LNCaP clone FGC (cell line): Measurements from ENCODE around the gene GDPD4.

Experiments used
- DNase-seq: peaks from one replicate; pipeline ENCODE4 v3.0.0-alpha.2; 2011; ENCODE audit warnings: low read depth
- H3K4me3 ChIP-seq: 2 replicates; pipeline ENCODE4 v1.5.1; 2011; ENCODE audit warnings: mild to moderate bottlenecking, low read depth, low read length, control low read depth
- TF ChIP-seq, protein P1 (sequence below): IDR thresholded peaks from 2 replicates; pipeline ENCODE4 v1.5.1; 2012; ENCODE audit warnings: mild to moderate bottlenecking; ENCODE audit not compliant: control insufficient read depth, insufficient read depth; ENCODE audit errors: extremely low read depth

GDPD4 gene

DNA sequence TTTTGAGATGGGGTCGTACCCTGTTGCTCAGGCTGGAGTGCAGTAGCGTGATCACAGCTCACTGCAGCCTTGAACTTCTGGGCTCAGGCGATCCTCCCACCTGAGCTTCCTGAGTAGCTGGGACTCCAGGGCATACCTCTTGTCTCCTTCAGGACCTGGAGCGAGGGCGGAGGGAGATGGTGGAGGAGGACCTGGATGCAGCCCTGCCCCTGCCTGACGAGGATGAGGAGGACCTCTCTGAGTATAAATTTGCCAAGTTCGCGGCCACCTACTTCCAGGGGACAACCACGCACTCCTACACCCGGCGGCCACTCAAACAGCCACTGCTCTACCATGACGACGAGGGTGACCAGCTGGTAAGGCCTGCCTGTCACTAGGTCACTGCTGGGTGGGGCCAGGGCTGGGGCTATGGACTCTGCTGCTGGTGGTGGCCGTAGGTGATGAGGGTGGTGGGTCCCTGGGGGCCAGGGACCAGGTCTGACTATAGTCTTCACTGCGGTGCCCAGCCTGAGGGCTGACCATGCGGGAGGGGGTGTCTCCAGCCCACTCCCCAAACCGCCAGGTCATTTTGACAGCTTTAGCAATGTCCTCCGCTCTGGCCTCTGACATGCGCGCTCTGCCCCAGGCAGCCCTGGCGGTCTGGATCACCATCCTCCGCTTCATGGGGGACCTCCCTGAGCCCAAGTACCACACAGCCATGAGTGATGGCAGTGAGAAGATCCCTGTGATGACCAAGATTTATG, 119.5 kb downstream of the GDPD4 start:
- no peak overlapping the region for H3K4me3 ChIP-seq
- TF ChIP-seq, protein P1, sequence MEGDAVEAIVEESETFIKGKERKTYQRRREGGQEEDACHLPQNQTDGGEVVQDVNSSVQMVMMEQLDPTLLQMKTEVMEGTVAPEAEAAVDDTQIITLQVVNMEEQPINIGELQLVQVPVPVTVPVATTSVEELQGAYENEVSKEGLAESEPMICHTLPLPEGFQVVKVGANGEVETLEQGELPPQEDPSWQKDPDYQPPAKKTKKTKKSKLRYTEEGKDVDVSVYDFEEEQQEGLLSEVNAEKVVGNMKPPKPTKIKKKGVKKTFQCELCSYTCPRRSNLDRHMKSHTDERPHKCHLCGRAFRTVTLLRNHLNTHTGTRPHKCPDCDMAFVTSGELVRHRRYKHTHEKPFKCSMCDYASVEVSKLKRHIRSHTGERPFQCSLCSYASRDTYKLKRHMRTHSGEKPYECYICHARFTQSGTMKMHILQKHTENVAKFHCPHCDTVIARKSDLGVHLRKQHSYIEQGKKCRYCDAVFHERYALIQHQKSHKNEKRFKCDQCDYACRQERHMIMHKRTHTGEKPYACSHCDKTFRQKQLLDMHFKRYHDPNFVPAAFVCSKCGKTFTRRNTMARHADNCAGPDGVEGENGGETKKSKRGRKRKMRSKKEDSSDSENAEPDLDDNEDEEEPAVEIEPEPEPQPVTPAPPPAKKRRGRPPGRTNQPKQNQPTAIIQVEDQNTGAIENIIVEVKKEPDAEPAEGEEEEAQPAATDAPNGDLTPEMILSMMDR = no peak
- DNase-seq = no peak

DNA sequence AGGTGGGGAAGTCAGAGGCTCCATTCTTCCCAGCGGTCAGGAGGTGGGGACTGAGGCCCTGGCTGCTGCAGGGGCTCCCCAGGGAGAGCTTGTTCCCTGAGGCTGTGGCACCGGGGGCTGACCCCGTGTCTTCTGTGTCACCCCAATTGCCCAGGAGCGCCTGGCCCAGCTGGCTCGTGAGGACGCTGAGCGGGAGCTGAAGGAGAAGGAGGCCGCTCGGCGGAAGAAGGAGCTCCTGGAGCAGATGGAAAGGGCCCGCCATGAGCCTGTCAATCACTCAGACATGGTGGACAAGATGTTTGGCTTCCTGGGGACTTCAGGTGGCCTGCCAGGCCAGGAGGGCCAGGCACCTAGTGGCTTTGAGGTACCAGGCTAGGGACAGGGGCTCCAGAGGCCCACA, 120.3 kb downstream of the GDPD4 start:
- no peak overlapping the region for H3K4me3 ChIP-seq
- TF ChIP-seq, protein P1 = no peak
- DNase-seq = no peak

DNA sequence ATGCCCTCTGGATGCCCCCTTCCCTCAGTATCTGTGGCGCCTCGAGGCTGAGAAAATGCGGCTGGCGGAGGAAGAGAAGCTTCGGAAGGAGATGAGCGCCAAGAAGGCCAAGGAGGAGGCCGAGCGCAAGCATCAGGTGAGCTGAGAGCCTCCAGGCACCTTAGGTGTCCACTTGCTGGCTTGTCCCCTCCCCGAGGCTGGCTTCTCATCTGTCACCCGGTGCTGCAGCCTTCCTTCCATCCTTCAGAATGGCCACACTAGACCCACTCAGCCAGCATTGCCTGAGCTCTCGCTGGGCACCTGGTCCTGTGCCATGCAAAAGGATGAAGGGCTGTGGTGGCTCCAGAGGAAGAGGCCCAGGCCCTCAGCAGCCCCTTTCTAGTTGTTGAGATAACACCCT, 121.1 kb downstream of the GDPD4 start:
- DNase-seq = no peak
- TF ChIP-seq, protein P1 = no peak
- no peak overlapping the region for H3K4me3 ChIP-seq

DNA sequence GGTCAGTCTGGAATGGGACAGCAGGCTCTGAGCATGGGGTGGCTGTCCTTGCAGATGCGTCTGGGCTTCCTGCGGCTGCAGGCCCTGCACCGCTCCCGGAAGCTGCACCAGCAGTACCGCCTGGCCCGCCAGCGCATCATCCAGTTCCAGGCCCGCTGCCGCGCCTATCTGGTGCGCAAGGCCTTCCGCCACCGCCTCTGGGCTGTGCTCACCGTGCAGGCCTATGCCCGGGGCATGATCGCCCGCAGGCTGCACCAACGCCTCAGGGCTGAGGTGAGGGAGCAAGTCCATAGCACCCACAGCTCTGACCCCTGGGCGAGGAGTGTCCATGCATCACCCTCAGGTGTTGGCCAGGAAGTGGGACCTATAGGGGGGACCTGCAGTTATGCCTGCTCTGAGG, 121.8 kb downstream of the GDPD4 start:
- TF ChIP-seq, protein P1 = no peak
- no peak overlapping the region for H3K4me3 ChIP-seq
- no peak for DNase-seq

DNA sequence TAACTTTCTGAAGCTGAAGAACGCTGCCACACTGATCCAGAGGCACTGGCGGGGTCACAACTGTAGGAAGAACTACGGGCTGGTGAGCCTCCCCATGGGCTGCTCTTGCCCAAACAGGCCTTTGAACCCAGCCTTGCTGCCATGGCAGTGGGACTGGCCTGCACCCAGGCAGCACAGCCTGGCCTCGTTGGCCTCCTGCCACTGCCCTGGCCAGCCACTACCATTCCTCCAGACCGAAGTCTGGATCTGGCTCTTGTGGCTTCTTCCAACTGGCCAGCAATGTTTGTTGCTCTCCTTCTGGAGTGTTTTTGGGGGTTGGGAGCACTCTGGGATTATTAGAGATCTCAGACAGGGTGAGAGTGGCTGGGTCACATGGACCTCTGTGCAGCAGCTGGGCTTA, 122.4 kb downstream of the GDPD4 start:
- no peak overlapping the region for H3K4me3 ChIP-seq
- TF ChIP-seq, protein P1 = no peak
- DNase-seq = no peak

DNA sequence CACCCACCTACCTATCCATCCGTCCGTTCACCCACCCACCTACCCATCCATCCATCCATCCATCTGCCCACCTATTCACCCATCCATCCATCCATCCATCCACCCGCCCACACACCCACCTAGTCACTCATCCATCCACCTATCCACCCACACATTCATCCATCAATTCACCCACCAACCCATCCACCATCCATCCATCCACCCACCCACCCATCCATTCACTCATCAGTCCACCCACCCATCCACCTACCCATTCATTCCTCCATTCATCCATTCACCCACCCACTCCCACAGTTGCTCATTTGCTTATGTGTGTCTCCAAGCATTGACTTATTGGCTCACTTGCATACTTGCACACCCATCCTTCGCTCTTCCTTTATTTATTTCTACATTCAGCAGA, 123.3 kb downstream of the GDPD4 start:
- TF ChIP-seq, protein P1 = no peak

DNA sequence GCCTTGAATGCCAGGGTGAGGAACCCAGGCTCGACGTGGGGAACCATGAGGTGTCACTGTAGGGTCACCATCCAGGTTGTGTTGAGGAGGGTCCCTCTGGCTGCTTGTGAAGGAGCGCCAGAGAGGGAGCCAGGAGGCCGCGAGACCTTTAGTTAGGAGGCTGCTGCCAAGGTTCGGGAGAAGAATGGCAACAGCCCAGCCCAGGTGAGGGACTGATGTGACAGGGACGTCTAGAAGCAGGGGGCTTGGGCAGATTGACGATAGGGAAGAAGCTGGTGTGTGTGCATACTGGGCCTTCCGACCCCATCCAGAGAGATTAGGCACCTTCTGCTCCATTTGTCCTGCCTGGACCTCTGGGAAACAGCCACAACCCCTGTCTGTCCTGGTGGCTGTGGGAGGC, 124.5 kb downstream of the GDPD4 start:
- TF ChIP-seq, protein P1 = no peak
- DNase-seq = no peak
- H3K4me3 ChIP-seq = no peak overlapping the region

More for the DNA sequence above, 123.3 kb downstream of the GDPD4 start:
- no peak overlapping the region for H3K4me3 ChIP-seq
- no peak for DNase-seq
